H9 (cell line): ENCODE measurements around the gene TMEM229B. TPM values are rescaled to one million over a fixed set of nuclear protein-coding genes. Genes with fewer than 3 reads are reported as not detected.

ENCODE experiments used
- DNase-seq: peaks from one replicate; pipeline ENCODE4 v3.0.0-alpha.2; 2017
- H2AFZ ChIP-seq: one replicate; pipeline ENCODE4 v1.6.1; 2013; ENCODE audit warnings: mild to moderate bottlenecking, low read length, control low read depth, moderate library complexity
- H2AK5ac ChIP-seq: 2 replicates; pipeline ENCODE4 v1.6.1; 2013; ENCODE audit warnings: low read length, control low read depth, mixed read lengths; ENCODE audit not compliant: insufficient read length
- H2BK120ac ChIP-seq: one replicate; pipeline ENCODE4 v1.6.1; 2013; ENCODE audit warnings: low read depth, mild to moderate bottlenecking, low read length, control low read depth, inconsistent platforms; ENCODE audit not compliant: poor library complexity, severe bottlenecking
- H2BK12ac ChIP-seq: 2 replicates; pipeline ENCODE4 v1.6.1; 2013; ENCODE audit warnings: low read length, control low read depth, mixed read lengths, low read depth; ENCODE audit not compliant: insufficient read length
- H2BK15ac ChIP-seq: 2 replicates; pipeline ENCODE4 v1.6.1; 2013; ENCODE audit warnings: low read depth, low read length, control low read depth
- H2BK20ac ChIP-seq: one replicate; pipeline ENCODE4 v1.6.1; 2013; ENCODE audit warnings: low read depth, mild to moderate bottlenecking, low read length, control low read depth, inconsistent platforms; ENCODE audit not compliant: poor library complexity, severe bottlenecking
- H2BK5ac ChIP-seq: 2 replicates; pipeline ENCODE4 v1.6.1; 2013; ENCODE audit warnings: low read length, control low read depth, mixed read lengths; ENCODE audit not compliant: insufficient read length
- H3K14ac ChIP-seq: 2 replicates; pipeline ENCODE4 v1.6.1; 2013; ENCODE audit warnings: low read length, control low read depth; ENCODE audit not compliant: insufficient read depth
- H3K18ac ChIP-seq: 2 replicates; pipeline ENCODE4 v1.6.1; 2013; ENCODE audit warnings: low read depth, mild to moderate bottlenecking, mixed read lengths, low read length, control low read depth; ENCODE audit not compliant: insufficient read length
- H3K23ac ChIP-seq: 2 replicates; pipeline ENCODE4 v1.6.1; 2013; ENCODE audit warnings: low read length, control low read depth, mixed read lengths, low read depth; ENCODE audit not compliant: insufficient read length
- H3K23me2 ChIP-seq: 2 replicates; pipeline ENCODE4 v1.6.1; 2013; ENCODE audit warnings: low read depth, mild to moderate bottlenecking, mixed read lengths, low read length, control low read depth; ENCODE audit not compliant: insufficient read length, poor library complexity, severe bottlenecking
- H3K27ac ChIP-seq: 2 replicates; pipeline ENCODE4 v1.5.1; 2013; ENCODE audit warnings: low read length, control low read depth, mixed read lengths, low read depth; ENCODE audit not compliant: insufficient read length
- H3K27me3 ChIP-seq: 2 replicates; pipeline ENCODE4 v1.6.1; 2013; ENCODE audit warnings: low read length, control low read depth, inconsistent platforms; ENCODE audit not compliant: insufficient read depth
- H3K4ac ChIP-seq: 2 replicates; pipeline ENCODE4 v1.6.1; 2013; ENCODE audit warnings: low read depth, mild to moderate bottlenecking, control low read depth, inconsistent platforms, low read length, moderate library complexity
- H3K4me1 ChIP-seq: 2 replicates; pipeline ENCODE4 v1.6.1; 2013; ENCODE audit warnings: low read length, control low read depth, inconsistent platforms; ENCODE audit not compliant: insufficient read depth
- H3K4me2 ChIP-seq: 2 replicates; pipeline ENCODE4 v1.6.1; 2013; ENCODE audit warnings: low read length, control low read depth, mixed read lengths; ENCODE audit not compliant: insufficient read length, insufficient read depth
- H3K56ac ChIP-seq: 2 replicates; pipeline ENCODE4 v1.6.1; 2013; ENCODE audit warnings: low read depth, mild to moderate bottlenecking, mixed read lengths, low read length, control low read depth; ENCODE audit not compliant: insufficient read length
- H3K79me1 ChIP-seq: 2 replicates; pipeline ENCODE4 v1.6.1; 2013; ENCODE audit warnings: low read depth, mild to moderate bottlenecking, moderate library complexity, low read length, control low read depth, inconsistent platforms; ENCODE audit not compliant: insufficient read depth, poor library complexity, severe bottlenecking
- H3K79me2 ChIP-seq: 2 replicates; pipeline ENCODE4 v1.6.1; 2013; ENCODE audit warnings: low read length, control low read depth, inconsistent platforms; ENCODE audit not compliant: insufficient read depth
- H3K9ac ChIP-seq: 2 replicates; pipeline ENCODE4 v1.6.1; 2013; ENCODE audit warnings: low read length, control low read depth, mixed read lengths; ENCODE audit not compliant: insufficient read length; ENCODE audit errors: extremely low read depth
- H3K9me3 ChIP-seq: one replicate; pipeline ENCODE4 v1.6.1; 2013; ENCODE audit warnings: low read depth, low read length, inconsistent platforms; ENCODE audit not compliant: control insufficient read depth
- H3T11ph ChIP-seq: one replicate; pipeline ENCODE4 v1.6.1; 2013; ENCODE audit warnings: mild to moderate bottlenecking, low read length, control low read depth, inconsistent platforms
- H4K20me1 ChIP-seq: one replicate; pipeline ENCODE4 v1.6.1; 2013; ENCODE audit not compliant: control insufficient read depth, insufficient read length, insufficient read depth
- H4K5ac ChIP-seq: 2 replicates; pipeline ENCODE4 v1.6.1; 2013; ENCODE audit warnings: low read depth, mild to moderate bottlenecking, mixed read lengths, low read length, control low read depth; ENCODE audit not compliant: insufficient read length
- H4K8ac ChIP-seq: replicated peaks from 2 replicates; pipeline ENCODE4 v1.6.1; 2013; ENCODE audit warnings: low read length, control low read depth, mixed read lengths, low read depth; ENCODE audit not compliant: insufficient read length
- H4K91ac ChIP-seq: 2 replicates; pipeline ENCODE4 v1.6.1; 2013; ENCODE audit warnings: low read depth, mild to moderate bottlenecking, moderate library complexity, mixed read lengths, low read length, control low read depth; ENCODE audit not compliant: insufficient read length
- H3K27ac Mint-ChIP-seq, 3 experiments: 2 replicates in 2 of 3; 3 replicates in 1 of 3; pipeline ENCODE4 v1.8.0; 2020 to 2021; ENCODE audit warnings: mixed read lengths in 3 of 3, mild to moderate bottlenecking in 1 of 3, moderate library complexity in 1 of 3
- H3K27me3 Mint-ChIP-seq: 2 replicates; pipeline ENCODE4 v1.8.0; 2021; ENCODE audit warnings: low read depth, mild to moderate bottlenecking, moderate library complexity, mixed read lengths
- H3K36me3 Mint-ChIP-seq, 3 experiments: 2 replicates in 2 of 3; 3 replicates in 1 of 3; pipeline ENCODE4 v1.8.0; 2020 to 2021; ENCODE audit warnings: low read depth in 3 of 3, mixed read lengths in 3 of 3; ENCODE audit not compliant: insufficient read depth in 1 of 3
- H3K4me1 Mint-ChIP-seq, 2 experiments: 2 replicates each; pipeline ENCODE4 v1.8.0; 2020; ENCODE audit warnings: mixed read lengths in 2 of 2
- H3K4me3 Mint-ChIP-seq, 2 experiments: 2 replicates in 1 of 2; 3 replicates in 1 of 2; pipeline ENCODE4 v1.8.0; 2020 to 2021; ENCODE audit warnings: mild to moderate bottlenecking in 2 of 2, mixed read lengths in 2 of 2, moderate library complexity in 1 of 2
- H3K9me3 Mint-ChIP-seq, 2 experiments: 2 replicates in 1 of 2; 3 replicates in 1 of 2; pipeline ENCODE4 v1.8.0; 2020; ENCODE audit warnings: mild to moderate bottlenecking in 2 of 2, mixed read lengths in 2 of 2, moderate library complexity in 1 of 2
- CTCF ChIP-seq: fragments of 200-600 bp; sonication (generic); conservative IDR thresholded peaks from 3 replicates; pipeline ENCODE4 v1.8.0; 2021; ENCODE audit warnings: antibody characterized with exemption, mild to moderate bottlenecking
- WGBS: extraction: QIAGEN DNeasy Blood & Tissue Kit; methylation state at CpG from one replicate; pipeline ENCODE4 v1.1.7; 2013; ENCODE audit warnings: missing lambda C conversion rate, low lambda C conversion rate, mixed read lengths; ENCODE audit not compliant: insufficient read length; ENCODE audit errors: extremely low coverage; 5-methylcytosine and 5-hydroxymethylcytosine counted together
- total RNA-seq: library from RNA; stranded (reverse); gene quantifications from 2 replicates; pipeline ENCODE4 v1.2.1, GENCODE V29; 2021

Gene TMEM229B
- total RNA-seq, 1 experiment from 2014 or later = 0.24 TPM

DNA sequence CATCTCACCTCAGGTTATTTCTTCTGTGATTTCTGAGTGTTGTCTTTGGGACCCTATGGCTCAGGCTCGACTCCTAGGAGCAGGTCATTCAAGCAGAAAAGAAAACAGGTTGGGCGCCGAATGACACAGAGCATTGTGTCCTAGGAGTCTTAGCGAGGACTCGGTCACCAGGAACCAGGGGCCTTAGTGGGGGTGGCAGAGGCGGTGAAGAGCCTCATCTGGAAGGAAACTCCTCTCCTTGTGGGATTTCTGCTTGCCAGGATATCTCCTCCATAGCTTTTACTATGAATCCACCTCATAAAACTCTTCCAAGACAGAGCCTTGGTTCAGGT, 45.2 kb upstream of the TMEM229B start:
- H3K23me2 ChIP-seq = peaks cover 4% of the 10 kb centered on the region

More for the DNA sequence above, 45.2 kb upstream of the TMEM229B start:
- H2AFZ ChIP-seq = no peak overlapping the region
- no peak overlapping the region for H2AK5ac ChIP-seq
- no peak overlapping the region for H2BK12ac ChIP-seq
- H3K9me3 ChIP-seq = no peaks in the 10 kb centered on the region
- no peak overlapping the region for H2BK15ac ChIP-seq
- peak overlapping the region; percentile 27; the same call in 1 of the 2 replicates for H3K14ac ChIP-seq
- H3K9me3 Mint-ChIP-seq = no peaks in the 10 kb centered on the region
- H3K9ac ChIP-seq = peak overlapping the region; percentile 53
- peaks cover 3% of the 10 kb centered on the region; the same call in 1 of the 2 replicates for H3K27me3 Mint-ChIP-seq
- H2BK20ac ChIP-seq = no peak overlapping the region
- no peak for DNase-seq
- no peak overlapping the region for H4K8ac ChIP-seq
- H3K4ac ChIP-seq = no peak overlapping the region
- no peak overlapping the region for H3K23ac ChIP-seq
- H3K4me2 ChIP-seq = peak overlapping the region; percentile 68
- no peaks in the 10 kb centered on the region for H4K20me1 ChIP-seq
- no peak overlapping the region for H3K56ac ChIP-seq
- no peaks in the 10 kb centered on the region; a peak in 2 of 7 replicates for H3K36me3 Mint-ChIP-seq
- no peaks in the 10 kb centered on the region for H3K79me2 ChIP-seq
- H3K4me3 Mint-ChIP-seq = peak overlapping the region; percentile 84 to 91
- no peaks in the 10 kb centered on the region for H3K27me3 ChIP-seq
- no CpG with 5 or more reads among the region's 6 CpGs for WGBS
- no peak overlapping the region for H3K18ac ChIP-seq
- H3T11ph ChIP-seq = no peak overlapping the region
- no peak overlapping the region for H2BK5ac ChIP-seq
- peaks cover 20 to 29% of the 10 kb centered on the region in 2 experiments for H3K4me1 Mint-ChIP-seq
- H3K27ac Mint-ChIP-seq = peak overlapping the region in 2 of 3 experiments; percentile 35 to 96; a peak in 3 of 7 replicates
- no peak overlapping the region for H4K91ac ChIP-seq
- peaks cover 3% of the 10 kb centered on the region; the same call in 1 of the 2 replicates for H3K4me1 ChIP-seq
- H2BK120ac ChIP-seq = no peak overlapping the region
- no peak overlapping the region for H3K27ac ChIP-seq
- TF ChIP-seq CTCF = no peak
- no peaks in the 10 kb centered on the region for H3K79me1 ChIP-seq
- H4K5ac ChIP-seq = no peak overlapping the region
